Stimulated activated naive CD8-positive, alpha-beta T cell treated with anti-CD3 and anti-CD28 coated beads, Interleukin-15, Interleukin-2, amounts not matched to agents 100 ng/mL and 50 ng/mL, for 24 hours (primary cell): ENCODE measurements around the gene OSBPL9.

Source experiments
- H3K27ac Mint-ChIP-seq: one replicate; pipeline ENCODE4 v1.8.0; 2021; ENCODE audit warnings: mild to moderate bottlenecking, mixed read lengths
- H3K27me3 Mint-ChIP-seq: one replicate; pipeline ENCODE4 v1.8.0; 2021; ENCODE audit warnings: mixed read lengths
- H3K36me3 Mint-ChIP-seq: one replicate; pipeline ENCODE4 v1.8.0; 2021; ENCODE audit warnings: low read depth, mixed read lengths
- H3K4me1 Mint-ChIP-seq: one replicate; pipeline ENCODE4 v1.8.0; 2021; ENCODE audit warnings: low read depth, mixed read lengths
- H3K4me3 Mint-ChIP-seq: one replicate; pipeline ENCODE4 v1.8.0; 2021; ENCODE audit warnings: mild to moderate bottlenecking, mixed read lengths
- H3K9me3 Mint-ChIP-seq: one replicate; pipeline ENCODE4 v1.8.0; 2021; ENCODE audit warnings: mixed read lengths

The OSBPL9 gene

GRCh38 chr1:51616903-51617708 lies at the start of gene OSBPL9:
OSBPL9 (plus strand) TSS chr1:51617092; CDS start chr1:51617111, 19 bp downstream.
- no peaks in the 10 kb centered on the region for H3K27me3 Mint-ChIP-seq
- peak within 1 kb of the TSS; percentile 98 for H3K4me3 Mint-ChIP-seq
- peaks cover 26% of the 10 kb centered on the region for H3K4me1 Mint-ChIP-seq
- no peaks in the 10 kb centered on the region for H3K36me3 Mint-ChIP-seq
- peak within 1 kb of the TSS; percentile 94 for H3K27ac Mint-ChIP-seq
- H3K9me3 Mint-ChIP-seq, result no peaks in the 10 kb centered on the region

- H3K36me3 Mint-ChIP-seq, result no peaks in the 10 kb centered on the region
- H3K4me1 Mint-ChIP-seq, result peaks cover 39% of the 10 kb centered on the region
- no peaks in the 10 kb centered on the region for H3K9me3 Mint-ChIP-seq
- H3K27ac Mint-ChIP-seq, result no peak overlapping the region
- no peaks in the 10 kb centered on the region for H3K27me3 Mint-ChIP-seq
- H3K4me3 Mint-ChIP-seq, result no peak overlapping the region
Observed at GRCh38 chr1:51567653-51568052, 49.2 kb upstream of the OSBPL9 start.

- Mint-ChIP-seq H3K27me3 (no peaks in the 10 kb centered on the region), H3K9me3 (no peaks in the 10 kb centered on the region), H3K36me3 (no peaks in the 10 kb centered on the region), H3K4me1 (peaks cover 39% of the 10 kb centered on the region), H3K4me3 (no peak overlapping the region), H3K27ac (peak overlapping the region; percentile 87)
Observed at GRCh38 chr1:51568231-51568935, 48.5 kb upstream of the OSBPL9 start.

GRCh38 chr1:51569284-51570062 lies 47.4 kb upstream of the OSBPL9 start:
- H3K9me3 Mint-ChIP-seq, result no peaks in the 10 kb centered on the region
- H3K27me3 Mint-ChIP-seq, result no peaks in the 10 kb centered on the region
- peaks cover 39% of the 10 kb centered on the region for H3K4me1 Mint-ChIP-seq
- peak overlapping the region; percentile 87 for H3K27ac Mint-ChIP-seq
- H3K36me3 Mint-ChIP-seq, result no peaks in the 10 kb centered on the region
- H3K4me3 Mint-ChIP-seq, result peak overlapping the region; percentile 43

GRCh38 chr1:51570063-51570710 lies 46.7 kb upstream of the OSBPL9 start:
- Mint-ChIP-seq H3K27me3 (no peaks in the 10 kb centered on the region), H3K27ac (peak overlapping the region; percentile 87), H3K9me3 (no peaks in the 10 kb centered on the region), H3K36me3 (no peaks in the 10 kb centered on the region), H3K4me3 (peak overlapping the region; percentile 3), H3K4me1 (peaks cover 45% of the 10 kb centered on the region)

GRCh38 chr1:51572365-51572764 lies 44.5 kb upstream of the OSBPL9 start:
- Mint-ChIP-seq H3K27me3 (no peaks in the 10 kb centered on the region), H3K4me1 (peaks cover 63% of the 10 kb centered on the region), H3K4me3 (no peak overlapping the region), H3K36me3 (no peaks in the 10 kb centered on the region), H3K9me3 (no peaks in the 10 kb centered on the region), H3K27ac (no peak overlapping the region)

- H3K27me3 Mint-ChIP-seq, result no peaks in the 10 kb centered on the region
- H3K36me3 Mint-ChIP-seq, result no peaks in the 10 kb centered on the region
- no peak overlapping the region for H3K4me3 Mint-ChIP-seq
- H3K9me3 Mint-ChIP-seq, result no peaks in the 10 kb centered on the region
- no peak overlapping the region for H3K27ac Mint-ChIP-seq
- peaks cover 50% of the 10 kb centered on the region for H3K4me1 Mint-ChIP-seq
Observed at GRCh38 chr1:51574796-51575195, 42.1 kb upstream of the OSBPL9 start.

- Mint-ChIP-seq H3K9me3 (no peaks in the 10 kb centered on the region), H3K36me3 (no peaks in the 10 kb centered on the region), H3K4me1 (peaks cover 43% of the 10 kb centered on the region), H3K4me3 (peak overlapping the region; percentile 40), H3K27ac (peak overlapping the region; percentile 70), H3K27me3 (no peaks in the 10 kb centered on the region)
Observed at GRCh38 chr1:51575406-51576084, 41.3 kb upstream of the OSBPL9 start.

GRCh38 chr1:51576085-51576444 lies 40.8 kb upstream of the OSBPL9 start:
- H3K27me3 Mint-ChIP-seq, result no peaks in the 10 kb centered on the region
- peak overlapping the region; percentile 40 for H3K4me3 Mint-ChIP-seq
- peaks cover 38% of the 10 kb centered on the region for H3K4me1 Mint-ChIP-seq
- H3K36me3 Mint-ChIP-seq, result no peaks in the 10 kb centered on the region
- H3K9me3 Mint-ChIP-seq, result no peaks in the 10 kb centered on the region
- H3K27ac Mint-ChIP-seq, result peak overlapping the region; percentile 70

- peaks cover 34% of the 10 kb centered on the region for H3K4me1 Mint-ChIP-seq
- no peaks in the 10 kb centered on the region for H3K36me3 Mint-ChIP-seq
- H3K9me3 Mint-ChIP-seq, result no peaks in the 10 kb centered on the region
- H3K4me3 Mint-ChIP-seq, result no peak overlapping the region
- no peaks in the 10 kb centered on the region for H3K27me3 Mint-ChIP-seq
- H3K27ac Mint-ChIP-seq, result no peak overlapping the region
Observed at GRCh38 chr1:51576923-51577322, 40.0 kb upstream of the OSBPL9 start.

- Mint-ChIP-seq H3K27ac (no peak overlapping the region), H3K9me3 (no peaks in the 10 kb centered on the region), H3K4me1 (peaks cover 34% of the 10 kb centered on the region), H3K4me3 (no peak overlapping the region), H3K27me3 (no peaks in the 10 kb centered on the region), H3K36me3 (no peaks in the 10 kb centered on the region)
Observed at GRCh38 chr1:51578383-51579109, 38.3 kb upstream of the OSBPL9 start.

GRCh38 chr1:51581238-51581637 lies 35.7 kb upstream of the OSBPL9 start:
- no peak overlapping the region for H3K4me3 Mint-ChIP-seq
- no peak overlapping the region for H3K27ac Mint-ChIP-seq
- H3K27me3 Mint-ChIP-seq, result no peaks in the 10 kb centered on the region
- H3K4me1 Mint-ChIP-seq, result peaks cover 18% of the 10 kb centered on the region
- H3K36me3 Mint-ChIP-seq, result no peaks in the 10 kb centered on the region
- no peaks in the 10 kb centered on the region for H3K9me3 Mint-ChIP-seq

GRCh38 chr1:51583532-51583931 lies 33.4 kb upstream of the OSBPL9 start:
- no peaks in the 10 kb centered on the region for H3K36me3 Mint-ChIP-seq
- no peak overlapping the region for H3K4me3 Mint-ChIP-seq
- no peaks in the 10 kb centered on the region for H3K9me3 Mint-ChIP-seq
- no peak overlapping the region for H3K27ac Mint-ChIP-seq
- peaks cover 3% of the 10 kb centered on the region for H3K4me1 Mint-ChIP-seq
- H3K27me3 Mint-ChIP-seq, result no peaks in the 10 kb centered on the region

- no peaks in the 10 kb centered on the region for H3K27me3 Mint-ChIP-seq
- H3K36me3 Mint-ChIP-seq, result no peaks in the 10 kb centered on the region
- no peak overlapping the region for H3K27ac Mint-ChIP-seq
- H3K4me1 Mint-ChIP-seq, result no peaks in the 10 kb centered on the region
- no peaks in the 10 kb centered on the region for H3K9me3 Mint-ChIP-seq
- no peak overlapping the region for H3K4me3 Mint-ChIP-seq
Observed at GRCh38 chr1:51584021-51584420, 32.9 kb upstream of the OSBPL9 start.
